Peyer's patch (tissue), 4 donors: ENCODE measurements around the gene CFAP77.

Source experiments
- POLR2A ChIP-seq, 2 donors: fragments of 450-650 bp; IDR thresholded peaks; one replicate each; pipeline ENCODE4 v1.5.1; 2017; ENCODE audit warnings: antibody characterized with exemption in 2 of 2, mild to moderate bottlenecking in 2 of 2, moderate library complexity in 2 of 2
- TF ChIP-seq, protein P1 (sequence below), 6 experiments: fragments of 450-650 bp in 4 of 6; fragments of 200-600 bp in 2 of 6; sonication (generic) in 1 of 6; IDR thresholded peaks; one replicate each; pipeline ENCODE4 v1.5.1; 2017 to 2019; ENCODE audit warnings: antibody characterized with exemption in 6 of 6, mild to moderate bottlenecking in 3 of 6, moderate library complexity in 1 of 6

- TF ChIP-seq, protein P1, sequence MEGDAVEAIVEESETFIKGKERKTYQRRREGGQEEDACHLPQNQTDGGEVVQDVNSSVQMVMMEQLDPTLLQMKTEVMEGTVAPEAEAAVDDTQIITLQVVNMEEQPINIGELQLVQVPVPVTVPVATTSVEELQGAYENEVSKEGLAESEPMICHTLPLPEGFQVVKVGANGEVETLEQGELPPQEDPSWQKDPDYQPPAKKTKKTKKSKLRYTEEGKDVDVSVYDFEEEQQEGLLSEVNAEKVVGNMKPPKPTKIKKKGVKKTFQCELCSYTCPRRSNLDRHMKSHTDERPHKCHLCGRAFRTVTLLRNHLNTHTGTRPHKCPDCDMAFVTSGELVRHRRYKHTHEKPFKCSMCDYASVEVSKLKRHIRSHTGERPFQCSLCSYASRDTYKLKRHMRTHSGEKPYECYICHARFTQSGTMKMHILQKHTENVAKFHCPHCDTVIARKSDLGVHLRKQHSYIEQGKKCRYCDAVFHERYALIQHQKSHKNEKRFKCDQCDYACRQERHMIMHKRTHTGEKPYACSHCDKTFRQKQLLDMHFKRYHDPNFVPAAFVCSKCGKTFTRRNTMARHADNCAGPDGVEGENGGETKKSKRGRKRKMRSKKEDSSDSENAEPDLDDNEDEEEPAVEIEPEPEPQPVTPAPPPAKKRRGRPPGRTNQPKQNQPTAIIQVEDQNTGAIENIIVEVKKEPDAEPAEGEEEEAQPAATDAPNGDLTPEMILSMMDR (IDR thresholded peaks at IDR 0.05): no peak
- no peak for TF ChIP-seq POLR2A (IDR thresholded peaks at IDR 0.05)
Measured at GRCh38 chr9:132472599-132472998, 62.6 kb downstream of the CFAP77 start.
